RWPE1 (cell line): ENCODE results near the gene ABCB9.
A peak's percentile ranks its signal among the peaks of the same experiment; 100 is the strongest.

ENCODE experiments used
- CTCF ChIA-PET: fragments of 350-600 bp; sonication (Branson Sonifier 250); formaldehyde crosslinking; extraction: SDS; loops from one replicate; lab custom pipeline; 2021; lab: Yijun Ruan, JAX
- POLR2A ChIA-PET: fragments of 400-600 bp; formaldehyde crosslinking; extraction: SDS; loops from one replicate; lab custom pipeline; 2020; ENCODE audit warnings: antibody characterized with exemption; ENCODE audit not compliant: low non-redundant PET; lab: Yijun Ruan, JAX
- DNase-seq: peaks from one replicate; pipeline ENCODE4 v3.0.0; 2012; ENCODE audit warnings: low spot score
- H3K27ac ChIP-seq: fragments of 450-650 bp; 2 replicates; pipeline ENCODE4 v1.5.1; 2017
- CTCF ChIP-seq: fragments of 450-650 bp; conservative IDR thresholded peaks from 2 replicates; pipeline ENCODE4 v1.5.1; 2017; ENCODE audit warnings: low read depth, mild to moderate bottlenecking

ABCB9 gene

GRCh38 chr12:122982477-122982815 lies 16.2 kb upstream of the ABCB9 start:
- TF ChIP-seq CTCF = no peak
- no peak for DNase-seq
- CTCF ChIA-PET = interaction anchor here (0.7 kb wide), 1 partner anchor 147 kb away, joined by 4 read pairs; no protein-coding TSS in a partner anchor
- POLR2A ChIA-PET = interaction anchor here (0.5 kb wide), 1 partner anchor 37 kb away, joined by 3 read pairs; no protein-coding TSS in a partner anchor
- peak overlapping the region; percentile 97 for H3K27ac ChIP-seq

DNA sequence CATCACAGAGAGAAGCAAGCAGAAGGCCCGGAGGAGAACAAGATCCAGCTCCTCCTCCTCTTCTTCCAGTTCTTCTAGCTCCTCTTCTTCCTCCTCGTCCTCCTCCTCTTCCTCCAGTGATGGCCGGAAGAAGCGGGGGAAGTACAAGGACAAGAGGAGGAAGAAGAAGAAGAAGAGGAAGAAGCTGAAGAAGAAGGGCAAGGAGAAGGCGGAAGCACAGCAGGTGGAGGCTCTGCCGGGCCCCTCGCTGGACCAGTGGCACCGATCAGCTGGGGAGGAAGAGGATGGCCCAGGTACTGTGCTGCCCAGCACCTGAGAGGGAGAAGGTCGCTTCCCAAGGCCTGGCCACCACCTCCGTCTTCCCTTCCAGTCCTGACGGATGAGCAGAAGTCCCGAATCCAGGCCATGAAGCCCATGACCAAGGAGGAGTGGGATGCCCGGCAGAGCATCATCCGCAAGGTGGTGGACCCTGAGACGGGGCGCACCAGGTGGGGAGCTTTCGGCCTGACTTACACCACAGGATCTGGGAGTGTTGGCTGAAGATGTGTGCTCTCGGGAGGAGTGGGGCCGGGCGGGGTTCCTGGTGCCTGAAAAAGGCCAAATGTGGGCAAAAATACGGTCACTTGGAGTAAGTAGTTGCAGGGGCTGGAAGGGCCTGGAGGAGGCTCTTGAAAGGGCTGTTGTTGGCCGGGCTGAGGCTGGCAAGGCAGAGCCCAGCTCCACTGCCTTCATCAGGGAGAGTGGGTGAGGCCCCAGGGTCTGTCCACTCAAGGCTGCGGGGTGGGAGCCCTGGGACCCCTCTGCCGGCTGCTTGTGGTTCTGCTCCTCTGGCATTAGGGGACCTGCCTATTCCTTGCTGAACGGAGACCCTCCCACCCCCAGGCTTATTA lies 15.6 kb upstream of the ABCB9 start:
- peak overlapping the region; percentile 97 for H3K27ac ChIP-seq
- ChIA-PET CTCF (no interaction called here), POLR2A (interaction anchor here (0.5 kb wide), 1 partner anchor 218 kb away, joined by 5 read pairs; no protein-coding TSS in a partner anchor)
- DNase-seq = no peak
- TF ChIP-seq CTCF = no peak

DNA sequence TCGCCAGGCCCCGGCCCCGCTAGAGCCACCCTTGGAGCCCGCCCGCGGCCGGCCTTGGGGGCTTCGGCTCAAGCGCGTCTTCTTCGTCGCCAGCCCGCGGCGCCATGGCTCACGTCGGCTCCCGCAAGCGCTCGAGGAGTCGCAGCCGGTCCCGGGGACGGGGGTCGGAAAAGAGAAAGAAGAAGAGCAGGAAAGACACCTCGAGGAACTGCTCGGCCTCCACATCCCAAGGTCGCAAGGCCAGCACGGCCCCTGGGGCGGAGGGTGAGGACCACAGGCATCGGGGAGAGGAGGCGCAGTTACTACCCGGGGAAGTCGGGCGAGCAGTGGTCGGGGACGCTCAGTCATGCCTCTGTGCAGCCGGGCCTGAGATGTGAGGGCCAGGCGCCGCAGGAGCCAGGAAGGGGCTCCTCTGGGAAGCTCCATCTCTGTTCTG lies 14.8 kb upstream of the ABCB9 start:
- TF ChIP-seq CTCF = no peak
- ChIA-PET CTCF (no interaction called here), POLR2A (no interaction called here)
- H3K27ac ChIP-seq = peak overlapping the region; percentile 97
- no peak for DNase-seq

DNA sequence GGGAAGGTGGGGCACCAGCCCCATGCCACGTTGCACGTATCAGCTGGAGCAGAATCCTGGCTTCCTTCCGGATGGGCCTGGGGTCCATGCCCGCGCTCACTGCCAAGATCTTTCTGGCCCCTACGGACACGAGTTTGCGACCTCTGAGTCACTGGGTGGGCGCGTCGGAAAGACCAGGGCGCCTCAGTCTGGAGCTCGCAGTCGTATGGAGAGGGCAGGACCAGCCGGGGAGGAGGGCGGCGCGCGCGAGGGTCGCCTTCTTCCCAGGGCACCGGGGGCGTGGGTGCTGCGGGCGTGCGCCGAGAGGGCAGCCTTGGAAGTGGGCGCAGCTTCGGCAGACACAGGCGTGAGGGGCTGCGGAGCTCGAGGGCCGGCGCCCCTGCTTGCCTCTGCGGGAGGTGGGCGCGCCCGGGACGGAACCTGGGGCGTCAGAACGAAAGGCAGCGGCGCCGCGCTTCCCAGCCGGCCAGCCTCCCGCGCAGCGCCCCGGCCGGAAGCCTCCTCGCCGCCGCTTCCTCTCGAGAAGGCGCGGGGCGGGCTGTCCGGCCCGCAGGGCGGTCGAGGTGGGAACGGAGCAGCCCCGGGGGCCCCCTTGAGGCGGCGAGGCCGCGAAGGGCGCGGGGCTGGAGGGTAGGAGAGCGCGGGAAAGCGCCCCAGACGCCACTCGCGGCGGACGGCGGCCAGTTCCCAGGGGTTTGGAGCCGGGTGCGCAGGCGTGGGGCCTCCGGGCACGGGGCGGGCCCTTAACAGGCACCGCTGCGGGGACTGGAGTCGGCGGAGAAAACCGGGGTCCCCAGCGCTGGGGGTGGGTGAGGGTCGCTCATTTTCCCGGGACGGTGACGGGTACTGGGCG lies 14.1 kb upstream of the ABCB9 start, which contains the start of gene ARL6IP4:
ARL6IP4 (plus strand) TSS at position 499 of the 853 bp plus-strand sequence. CDS start 459 bp downstream, outside the sequence.
- TF ChIP-seq CTCF = no peak
- ChIA-PET POLR2A (interaction anchor here (0.5 kb wide), 1 partner anchor 106 kb away, joined by 4 read pairs; no protein-coding TSS in a partner anchor), CTCF (interaction anchor here (0.6 to 0.7 kb wide), 3 partner anchors 11 to 376 kb away, joined by 3 to 4 read pairs (median 3); no protein-coding TSS in a partner anchor)
- peak; percentile 74 for DNase-seq
- peak within 1 kb of the TSS; percentile 97 for H3K27ac ChIP-seq

- peak overlapping the region; percentile 97 for H3K27ac ChIP-seq
- POLR2A ChIA-PET = interaction anchor here (0.5 kb wide), 1 partner anchor 105 kb away, joined by 4 read pairs; no protein-coding TSS in a partner anchor
Observed at GRCh38 chr12:122979908-122980182, 13.6 kb upstream of the ABCB9 start.

More at GRCh38 chr12:122979908-122980182, 13.6 kb upstream of the ABCB9 start:
- CTCF ChIA-PET = interaction anchor here (0.7 to 1.5 kb wide), 2 partner anchors 11 to 258 kb away, joined by 3 to 4 read pairs; no protein-coding TSS in a partner anchor
- no peak for DNase-seq
- TF ChIP-seq CTCF = no peak
